Nephron progenitor cell (in vitro differentiated cells): ENCODE results near the gene ADARB2.

Experiments used
- DNase-seq: peaks from one replicate; pipeline ENCODE4 v3.0.0; 2021
- H3K27ac Mint-ChIP-seq: 2 replicates; pipeline ENCODE4 v1.8.0; 2021; ENCODE audit warnings: mild to moderate bottlenecking, moderate library complexity, mixed read lengths
- H3K27me3 Mint-ChIP-seq: 2 replicates; pipeline ENCODE4 v1.8.0; 2021; ENCODE audit warnings: mild to moderate bottlenecking, low read depth, mixed read lengths; ENCODE audit not compliant: poor library complexity
- H3K36me3 Mint-ChIP-seq: 2 replicates; pipeline ENCODE4 v1.8.0; 2021; ENCODE audit warnings: low read depth, mixed read lengths
- H3K4me1 Mint-ChIP-seq: 2 replicates; pipeline ENCODE4 v1.8.0; 2021; ENCODE audit warnings: mixed read lengths
- H3K4me3 Mint-ChIP-seq: 2 replicates; pipeline ENCODE4 v1.8.0; 2021; ENCODE audit warnings: mild to moderate bottlenecking, moderate library complexity, mixed read lengths
- H3K9me3 Mint-ChIP-seq: 2 replicates; pipeline ENCODE4 v1.8.0; 2021; ENCODE audit warnings: mild to moderate bottlenecking, moderate library complexity, mixed read lengths
- CTCF ChIP-seq: fragments of 200-600 bp; sonication (generic); IDR thresholded peaks from 2 replicates; pipeline ENCODE4 v1.5.0; 2021; ENCODE audit warnings: antibody characterized with exemption

The ADARB2 gene

GRCh38 chr10:1240341-1240775 lies 497.0 kb downstream of the ADARB2 start:
- peaks cover 12% of the 10 kb centered on the region for H3K27me3 Mint-ChIP-seq
- peak; percentile 19 for DNase-seq
- no peak for TF ChIP-seq CTCF
- H3K27ac Mint-ChIP-seq, result peak overlapping the region; percentile 99
- no peaks in the 10 kb centered on the region for H3K36me3 Mint-ChIP-seq
- H3K4me3 Mint-ChIP-seq, result peak overlapping the region; percentile 79
- H3K4me1 Mint-ChIP-seq, result peaks cover 45% of the 10 kb centered on the region
- peaks cover 12% of the 10 kb centered on the region for H3K9me3 Mint-ChIP-seq

DNA sequence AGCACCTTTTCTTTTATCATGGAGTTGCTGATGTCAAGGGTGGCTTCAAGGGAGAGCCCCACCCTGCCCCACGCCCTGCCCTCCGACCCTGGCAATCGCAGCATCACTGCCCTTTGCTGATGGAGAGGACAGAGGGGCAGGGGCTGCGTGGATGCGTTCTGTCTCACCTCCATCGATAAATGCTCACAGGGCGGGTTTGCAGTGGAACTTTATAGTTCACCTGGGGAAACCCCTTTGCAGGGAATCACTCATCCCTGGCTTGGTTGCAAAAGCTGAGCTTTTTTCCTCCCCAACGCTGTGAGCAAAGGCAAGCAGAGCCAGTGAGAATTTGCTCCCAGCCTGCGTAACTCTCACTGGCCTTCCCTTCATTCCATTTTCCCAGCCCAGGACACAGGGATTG lies 504.3 kb downstream of the ADARB2 start:
- peaks cover 3% of the 10 kb centered on the region for H3K9me3 Mint-ChIP-seq
- H3K4me1 Mint-ChIP-seq, result peaks cover 31% of the 10 kb centered on the region
- H3K27me3 Mint-ChIP-seq, result peaks cover 19% of the 10 kb centered on the region
- H3K27ac Mint-ChIP-seq, result no peak overlapping the region
- no peak overlapping the region for H3K4me3 Mint-ChIP-seq
- DNase-seq, result no peak
- no peak for TF ChIP-seq CTCF
- H3K36me3 Mint-ChIP-seq, result peaks cover 4% of the 10 kb centered on the region

GRCh38 chr10:1232164-1232911 lies 505.0 kb downstream of the ADARB2 start:
- H3K36me3 Mint-ChIP-seq, result peaks cover 4% of the 10 kb centered on the region
- no peak overlapping the region for H3K4me3 Mint-ChIP-seq

GRCh38 chr10:1230592-1231275 lies 506.6 kb downstream of the ADARB2 start:
- no peak for TF ChIP-seq CTCF
- Mint-ChIP-seq H3K27ac (peak overlapping the region; percentile 43), H3K4me3 (no peak overlapping the region)

More at GRCh38 chr10:1232164-1232911, 505.0 kb downstream of the ADARB2 start:
- Mint-ChIP-seq H3K4me1 (peaks cover 35% of the 10 kb centered on the region), H3K27me3 (peaks cover 19% of the 10 kb centered on the region), H3K9me3 (peaks cover 3% of the 10 kb centered on the region), H3K27ac (no peak overlapping the region)
- TF ChIP-seq CTCF, result no peak
- DNase-seq, result no peak

GRCh38 chr10:1230138-1230537 lies 507.2 kb downstream of the ADARB2 start:
- peaks cover 16% of the 10 kb centered on the region for H3K9me3 Mint-ChIP-seq
- H3K4me3 Mint-ChIP-seq, result no peak overlapping the region
- peaks cover 44% of the 10 kb centered on the region for H3K4me1 Mint-ChIP-seq
- no peak overlapping the region for H3K27ac Mint-ChIP-seq
- H3K36me3 Mint-ChIP-seq, result peaks cover 9% of the 10 kb centered on the region
- no peak for DNase-seq
- TF ChIP-seq CTCF, result no peak
- peaks cover 19% of the 10 kb centered on the region for H3K27me3 Mint-ChIP-seq

More at GRCh38 chr10:1230592-1231275, 506.6 kb downstream of the ADARB2 start:
- H3K4me1 Mint-ChIP-seq, result peaks cover 44% of the 10 kb centered on the region
- H3K27me3 Mint-ChIP-seq, result peaks cover 19% of the 10 kb centered on the region
- no peak for DNase-seq
- peaks cover 13% of the 10 kb centered on the region for H3K9me3 Mint-ChIP-seq
- peaks cover 9% of the 10 kb centered on the region for H3K36me3 Mint-ChIP-seq
